Body of pancreas (tissue), 4 donors: ENCODE measurements around the gene CACNA1C. TPM values are rescaled to one million over a fixed set of nuclear protein-coding genes. Genes with fewer than 3 reads are reported as not detected.

Source experiments
- ATAC-seq: fragments of 150-250 bp; one replicate; pipeline ENCODE4 v1.9.1; 2016
- DNase-seq, 4 donors: peaks; one replicate each; pipeline ENCODE4 v3.0.0-alpha.2; 2019
- H3K27ac ChIP-seq, 4 donors: fragments of 200-600 bp; sonication (generic); 1 replicate in 3 of 4; 2 replicates in 1 of 4; pipeline versions ENCODE4 v1.5.1 to v1.6.1; 2016 to 2019; ENCODE audit warnings: mild to moderate bottlenecking in 1 of 4, mixed read lengths in 1 of 4, moderate library complexity in 1 of 4
- H3K27me3 ChIP-seq, 2 donors: fragments of 200-600 bp; sonication (generic); one replicate each; pipeline ENCODE4 v1.6.0; 2016; ENCODE audit warnings: mild to moderate bottlenecking in 1 of 2
- H3K36me3 ChIP-seq, 2 donors: fragments of 200-600 bp; sonication (generic); replicated peaks in 1 of 2; 2 replicates each; pipeline ENCODE4 v1.5.1; 2016; ENCODE audit warnings: low read depth in 2 of 2; ENCODE audit not compliant: insufficient read depth in 1 of 2
- H3K4me1 ChIP-seq: fragments of 200-600 bp; sonication (generic); one replicate; pipeline ENCODE4 v1.6.0; 2016
- H3K4me3 ChIP-seq, 2 donors: fragments of 200-600 bp; sonication (generic); 1 replicate in 1 of 2; 2 replicates in 1 of 2; pipeline ENCODE4 v1.5.1; 2016 to 2019
- H3K9me3 ChIP-seq, 3 donors: fragments of 200-600 bp; sonication (generic); 1 replicate in 2 of 3; 2 replicates in 1 of 3; pipeline ENCODE4 v1.5.1; 2016
- POLR2A ChIP-seq, 3 donors: fragments of 450-650 bp; IDR thresholded peaks; one replicate each; pipeline ENCODE4 v1.6.1; 2016; ENCODE audit warnings: antibody characterized with exemption in 3 of 3, mild to moderate bottlenecking in 2 of 3
- WGBS, 2 donors: methylation state at CpG; one replicate each; pipeline ENCODE4 v1.1.5; 2017; 5-methylcytosine and 5-hydroxymethylcytosine counted together
- intact Hi-C: fragments of 100-400 bp; cut with DNase I; formaldehyde crosslinking; loops from one replicate; pipeline ENCODE4 v1.15.1; 2023
- total RNA-seq, 2 donors: library from RNA; depleted of rRNA; stranded (reverse); fragments of >200 nt; gene quantifications; one replicate each; pipeline ENCODE4 v1.1.0, GENCODE V29; 2016
- TF ChIP-seq, protein P1 (sequence below), 7 experiments: fragments of 450-650 bp in 4 of 7; fragments of 200-600 bp in 3 of 7; sonication (generic) in 3 of 7; IDR thresholded peaks; one replicate each; pipeline ENCODE4 v1.5.1; 2016 to 2019; ENCODE audit warnings: antibody characterized with exemption in 7 of 7

The CACNA1C gene
- total RNA-seq, 2 donors from 2014 or later, result 2.3 to 4.4 TPM

DNA sequence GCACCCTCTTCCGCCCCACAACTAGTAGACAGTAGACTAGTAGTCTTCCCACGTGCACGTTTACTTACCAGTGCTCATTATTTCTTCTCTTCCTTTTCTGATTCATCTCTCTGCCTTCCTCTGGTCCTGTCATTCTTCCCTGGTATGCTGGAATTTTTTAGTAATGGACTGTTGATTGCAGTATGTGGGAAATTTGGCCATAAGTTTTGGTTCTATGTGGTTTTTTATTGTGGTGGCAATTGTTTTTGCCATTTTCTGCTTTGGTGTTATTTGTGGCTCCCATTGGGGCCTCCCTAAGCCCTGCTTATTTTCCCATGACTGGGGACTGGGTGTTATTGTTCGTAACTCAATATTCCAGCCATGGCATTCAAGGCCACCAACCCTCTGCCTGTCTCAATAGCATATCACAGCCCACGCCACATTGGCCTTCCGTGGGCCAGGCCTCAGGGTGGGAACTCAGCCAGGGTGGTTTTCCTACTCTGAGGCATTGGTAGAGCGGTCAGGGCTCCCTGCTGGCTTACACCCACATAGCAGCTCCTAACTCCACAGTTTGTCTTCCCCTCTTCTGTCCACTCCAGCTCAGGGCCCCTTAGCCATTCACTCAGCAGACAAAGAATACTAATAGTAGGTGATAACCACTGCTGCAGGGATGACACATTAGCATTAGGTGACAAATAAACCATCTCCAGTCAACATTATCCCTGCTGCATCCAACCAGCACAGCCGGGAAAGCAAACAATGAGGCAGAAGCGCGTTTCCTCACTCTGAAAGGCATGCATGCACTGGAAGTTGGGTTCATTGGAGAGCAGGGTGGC, 321.5 kb downstream of the CACNA1C start:
- no peaks in the 10 kb centered on the region for H3K4me1 ChIP-seq
- 71 to 74% methylated on average over 10 of the region's 10 CpGs for WGBS, 2 donors
- no peak for TF ChIP-seq POLR2A (IDR thresholded peaks at IDR 0.05)
- TF ChIP-seq, protein P1, sequence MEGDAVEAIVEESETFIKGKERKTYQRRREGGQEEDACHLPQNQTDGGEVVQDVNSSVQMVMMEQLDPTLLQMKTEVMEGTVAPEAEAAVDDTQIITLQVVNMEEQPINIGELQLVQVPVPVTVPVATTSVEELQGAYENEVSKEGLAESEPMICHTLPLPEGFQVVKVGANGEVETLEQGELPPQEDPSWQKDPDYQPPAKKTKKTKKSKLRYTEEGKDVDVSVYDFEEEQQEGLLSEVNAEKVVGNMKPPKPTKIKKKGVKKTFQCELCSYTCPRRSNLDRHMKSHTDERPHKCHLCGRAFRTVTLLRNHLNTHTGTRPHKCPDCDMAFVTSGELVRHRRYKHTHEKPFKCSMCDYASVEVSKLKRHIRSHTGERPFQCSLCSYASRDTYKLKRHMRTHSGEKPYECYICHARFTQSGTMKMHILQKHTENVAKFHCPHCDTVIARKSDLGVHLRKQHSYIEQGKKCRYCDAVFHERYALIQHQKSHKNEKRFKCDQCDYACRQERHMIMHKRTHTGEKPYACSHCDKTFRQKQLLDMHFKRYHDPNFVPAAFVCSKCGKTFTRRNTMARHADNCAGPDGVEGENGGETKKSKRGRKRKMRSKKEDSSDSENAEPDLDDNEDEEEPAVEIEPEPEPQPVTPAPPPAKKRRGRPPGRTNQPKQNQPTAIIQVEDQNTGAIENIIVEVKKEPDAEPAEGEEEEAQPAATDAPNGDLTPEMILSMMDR (IDR thresholded peaks at IDR 0.05), result no peak
- H3K27ac ChIP-seq, result no peak overlapping the region
- DNase-seq, result no peak
- H3K4me3 ChIP-seq, result no peak overlapping the region
- H3K36me3 ChIP-seq, result no peaks in the 10 kb centered on the region
- ATAC-seq, result no peak
- intact Hi-C loops, result no loop called here
- H3K9me3 ChIP-seq, result no peaks in the 10 kb centered on the region
- no peaks in the 10 kb centered on the region for H3K27me3 ChIP-seq

DNA sequence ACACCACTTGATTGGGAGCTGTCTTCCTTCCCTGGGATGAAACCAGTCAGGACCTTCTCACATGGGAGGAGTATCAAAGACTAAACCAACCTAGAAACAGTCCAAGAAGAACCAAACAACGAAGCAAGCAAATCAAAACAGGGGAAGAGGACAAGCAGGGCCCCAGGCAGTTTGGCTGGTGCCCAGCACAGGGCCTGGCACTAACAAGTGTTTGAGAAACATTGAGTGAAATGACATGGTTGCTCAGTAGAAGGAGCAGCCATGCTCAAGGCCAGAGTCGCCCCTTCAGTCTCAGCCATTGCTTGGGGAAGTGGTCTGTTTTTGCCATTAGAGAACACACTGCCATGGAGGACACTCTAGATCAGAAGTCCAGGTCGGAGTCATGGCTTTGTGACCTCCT, 323.1 kb downstream of the CACNA1C start:
- WGBS, 2 donors, result 57 to 64% methylated on average over 3 of the region's 3 CpGs
- H3K27ac ChIP-seq, result no peak overlapping the region
- TF ChIP-seq POLR2A (IDR thresholded peaks at IDR 0.05), result no peak
- TF ChIP-seq, protein P1 (IDR thresholded peaks at IDR 0.05), result no peak
- no peak overlapping the region for H3K4me3 ChIP-seq
- H3K4me1 ChIP-seq, result no peaks in the 10 kb centered on the region
- DNase-seq (no peak), ATAC-seq (no peak)
- no peaks in the 10 kb centered on the region for H3K27me3 ChIP-seq
- H3K9me3 ChIP-seq, result no peaks in the 10 kb centered on the region
- H3K36me3 ChIP-seq, result no peaks in the 10 kb centered on the region
- intact Hi-C loops, result no loop called here

DNA sequence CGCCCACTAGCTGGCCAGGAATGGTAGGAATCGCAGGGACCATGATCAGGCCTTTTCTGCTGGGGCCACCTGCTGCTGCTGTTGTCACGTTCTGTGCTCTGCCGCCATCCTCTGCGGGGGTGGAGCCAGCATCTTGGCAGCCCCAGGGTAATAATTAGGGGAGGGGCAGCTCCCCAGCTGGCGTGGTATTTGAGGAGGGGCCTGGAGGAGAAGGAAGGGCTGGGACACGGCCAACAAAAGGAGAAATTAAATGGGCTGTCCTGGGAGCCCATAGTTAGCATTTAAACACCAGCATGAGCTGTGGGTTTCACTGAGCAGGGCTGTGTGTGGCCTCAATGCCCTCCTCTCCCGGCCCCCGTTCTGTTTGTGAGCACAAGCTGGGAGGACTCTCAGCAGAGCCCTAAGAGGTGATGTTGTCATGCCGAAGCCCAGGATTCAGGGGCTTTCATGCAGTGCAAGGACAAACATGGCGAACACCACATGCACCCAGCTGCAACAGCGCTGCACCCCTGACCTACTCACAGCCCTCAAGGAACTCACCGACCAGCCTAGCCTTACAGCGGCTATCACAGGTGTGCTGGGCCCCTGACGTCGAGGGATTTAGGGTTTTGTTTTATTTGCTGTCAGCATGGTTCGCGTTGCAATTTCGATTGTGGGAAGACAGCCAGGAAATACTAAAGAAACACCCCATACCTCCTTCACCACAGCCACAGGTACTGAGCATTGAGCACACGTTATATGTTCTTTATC, 324.3 kb downstream of the CACNA1C start:
- Histone ChIP-seq H3K27me3 (no peaks in the 10 kb centered on the region), H3K4me1 (no peaks in the 10 kb centered on the region), H3K4me3 (no peak overlapping the region), H3K36me3 (no peaks in the 10 kb centered on the region), H3K27ac (no peak overlapping the region), H3K9me3 (no peaks in the 10 kb centered on the region)
- intact Hi-C loops, result no loop called here
- no peak for ATAC-seq
- DNase-seq, result no peak
- no peak for TF ChIP-seq POLR2A (IDR thresholded peaks at IDR 0.05)
- TF ChIP-seq, protein P1 (IDR thresholded peaks at IDR 0.05), result no peak
- 45 to 52% methylated on average over 16 to 20 of the region's 20 CpGs for WGBS, 2 donors

DNA sequence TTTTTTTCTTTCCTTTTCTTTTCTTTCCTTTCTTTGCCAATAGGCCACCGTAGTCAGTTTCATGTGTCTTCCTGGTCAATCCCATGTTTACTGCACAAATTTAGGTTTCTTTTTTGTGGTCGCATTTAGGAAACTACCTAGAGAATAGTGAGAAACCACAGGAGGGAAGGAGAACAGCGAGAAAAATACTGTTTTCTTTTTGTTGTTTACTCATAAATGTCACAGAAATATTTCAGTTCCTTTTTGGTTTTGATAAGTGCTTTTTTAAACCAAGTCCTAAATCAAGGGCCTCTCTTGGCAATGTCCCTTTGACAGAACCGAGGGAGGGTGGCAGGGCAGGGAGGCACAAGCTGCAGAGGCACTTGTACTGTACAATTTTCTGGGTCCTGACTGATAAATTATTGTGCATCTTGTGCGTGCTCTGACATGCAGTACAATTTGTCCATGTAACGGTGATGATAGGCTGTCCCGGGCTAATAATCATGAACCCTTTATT, 326.1 kb downstream of the CACNA1C start:
- H3K9me3 ChIP-seq, result no peaks in the 10 kb centered on the region
- no peaks in the 10 kb centered on the region for H3K4me1 ChIP-seq
- WGBS, 2 donors, result 70 to 75% methylated on average over 7 of the region's 7 CpGs
- H3K27me3 ChIP-seq, result no peaks in the 10 kb centered on the region
- no peak overlapping the region for H3K4me3 ChIP-seq
- H3K27ac ChIP-seq, result no peak overlapping the region
- no peaks in the 10 kb centered on the region for H3K36me3 ChIP-seq
- ATAC-seq, result no peak
- TF ChIP-seq POLR2A (IDR thresholded peaks at IDR 0.05), result no peak
- intact Hi-C loops, result no loop called here
- no peak for DNase-seq

DNA sequence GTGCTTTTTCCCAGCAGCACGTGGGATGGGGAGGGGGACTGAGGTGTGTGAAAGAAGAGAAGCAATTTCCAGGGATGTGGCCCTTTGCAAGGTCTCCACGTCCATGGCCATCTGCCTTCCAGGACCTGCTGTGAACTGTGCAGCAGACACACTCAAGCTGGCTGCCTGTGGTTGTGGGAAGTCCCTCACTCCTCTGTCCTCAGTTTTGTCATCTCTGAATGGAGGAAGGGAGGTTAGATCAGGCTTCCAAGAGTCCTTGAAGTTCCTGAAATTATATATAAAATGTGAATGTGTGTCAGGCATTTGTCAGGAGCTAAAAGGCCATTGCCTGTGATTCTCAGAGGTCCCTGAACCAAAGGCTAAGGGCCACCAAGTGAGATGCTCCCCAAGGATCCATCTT, 328.2 kb downstream of the CACNA1C start:
- DNase-seq, result no peak
- H3K4me3 ChIP-seq, result no peak overlapping the region
- H3K27me3 ChIP-seq, result no peaks in the 10 kb centered on the region
- no peaks in the 10 kb centered on the region for H3K36me3 ChIP-seq
- H3K4me1 ChIP-seq, result no peaks in the 10 kb centered on the region
- ATAC-seq, result no peak
- H3K27ac ChIP-seq, result no peak overlapping the region
- TF ChIP-seq, protein P1 (IDR thresholded peaks at IDR 0.05), result no peak
- TF ChIP-seq POLR2A (IDR thresholded peaks at IDR 0.05), result no peak
- no peaks in the 10 kb centered on the region for H3K9me3 ChIP-seq
- intact Hi-C loops, result no loop called here
- 54 to 60% methylated on average over 2 of the region's 2 CpGs for WGBS, 2 donors
